HG02610 (cell line): ENCODE measurements around the gene GPRC5D.

Source experiments
- ATAC-seq: cut with Tn5 transposase; IDR thresholded peaks from one replicate; pipeline ENCODE4 v1.9.1; 2021; ENCODE audit warnings: mild to moderate bottlenecking, moderate library complexity; ENCODE audit not compliant: unreplicated experiment

GPRC5D gene

GRCh38 chr12:12952036-12952435, at the start of gene GPRC5D:
Gene GPRC5D (minus strand): TSS chr12:12952170. CDS start chr12:12950384, 1,786 bp downstream.
- ATAC-seq = no peak

GRCh38 chr12:13001775-13002040, 49.7 kb upstream of the GPRC5D start:
- no peak for ATAC-seq

- no peak for ATAC-seq
Measured at GRCh38 chr12:13000925-13001774, 49.2 kb upstream of the GPRC5D start.

GRCh38 chr12:13000616-13000924, 48.6 kb upstream of the GPRC5D start:
- ATAC-seq = peak; percentile 27

GRCh38 chr12:12999959-13000615, 48.1 kb upstream of the GPRC5D start, which contains the start of gene HEBP1:
Gene HEBP1 (minus strand): TSS chr12:13000265. CDS start chr12:13000114, 151 bp downstream.
- ATAC-seq = peak; percentile 92

- ATAC-seq = no peak
Measured at GRCh38 chr12:12999271-12999958, 47.4 kb upstream of the GPRC5D start.

GRCh38 chr12:12998248-12998647, 46.3 kb upstream of the GPRC5D start:
- ATAC-seq = no peak

- no peak for ATAC-seq
Measured at GRCh38 chr12:12997734-12998133, 45.8 kb upstream of the GPRC5D start.

- ATAC-seq = no peak
Measured at GRCh38 chr12:12997156-12997555, 45.2 kb upstream of the GPRC5D start.

- no peak for ATAC-seq
Measured at GRCh38 chr12:12996209-12996608, 44.2 kb upstream of the GPRC5D start.

- no peak for ATAC-seq
Measured at GRCh38 chr12:12995088-12995487, 43.1 kb upstream of the GPRC5D start.

- no peak for ATAC-seq
Measured at GRCh38 chr12:12993367-12993766, 41.4 kb upstream of the GPRC5D start.

- no peak for ATAC-seq
Measured at GRCh38 chr12:12992418-12993130, 40.6 kb upstream of the GPRC5D start.

GRCh38 chr12:12990700-12991468, 38.9 kb upstream of the GPRC5D start:
- no peak for ATAC-seq

GRCh38 chr12:12987421-12987820, 35.5 kb upstream of the GPRC5D start:
- ATAC-seq = no peak

- no peak for ATAC-seq
Measured at GRCh38 chr12:12986775-12987331, 34.9 kb upstream of the GPRC5D start.

GRCh38 chr12:12985817-12986408, 33.9 kb upstream of the GPRC5D start:
- no peak for ATAC-seq

GRCh38 chr12:12984149-12984548, 32.2 kb upstream of the GPRC5D start:
- ATAC-seq = no peak

- no peak for ATAC-seq
Measured at GRCh38 chr12:12983420-12984035, 31.6 kb upstream of the GPRC5D start.
